ENCODE results near the gene TRA2B.

Gene TRA2B

DNA sequence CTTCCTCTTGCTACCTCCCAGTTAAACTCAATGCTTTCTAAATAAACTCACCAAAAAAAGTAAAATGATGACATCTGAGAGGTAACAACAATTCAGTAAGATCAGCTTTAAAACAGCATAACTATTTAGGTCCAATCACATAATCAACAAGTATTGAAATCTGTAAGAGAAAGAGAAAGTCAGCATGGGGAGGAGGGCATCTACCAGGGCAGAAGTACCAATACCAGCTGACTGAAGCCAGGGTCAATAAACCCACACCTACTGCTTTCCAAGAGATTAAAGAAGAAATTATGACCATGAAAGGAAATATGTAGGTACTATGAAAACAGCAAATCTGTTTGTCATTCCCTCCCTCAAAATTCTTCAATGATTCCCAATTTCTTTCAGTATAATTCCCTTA, 70.8 kb downstream of the TRA2B start:
- H2AFZ ChIP-seq (ENCODE audit: low read depth) = no peak overlapping the region
- no peaks in the 10 kb centered on the region for H3K4me1 ChIP-seq (ENCODE audit: low read depth, poor library complexity, severe bottlenecking)
- H3K27ac ChIP-seq = no peak overlapping the region
- TF ChIP-seq CTCF (conservative IDR thresholded peaks at IDR 0.05; ENCODE audit: low read depth, low read length) = no peak
- no peaks in the 10 kb centered on the region for H3K36me3 ChIP-seq (ENCODE audit: insufficient read depth)
- H3K27me3 ChIP-seq (ENCODE audit: insufficient read depth, low read depth) = no peaks in the 10 kb centered on the region
- H3K9ac ChIP-seq = no peak overlapping the region
- H3K79me2 ChIP-seq (ENCODE audit: insufficient read depth, low read depth) = no peaks in the 10 kb centered on the region
- H3K4me2 ChIP-seq = no peak overlapping the region
- no peak overlapping the region for H3K4me3 ChIP-seq (IDR thresholded peaks at IDR 0.05; ENCODE audit: insufficient read depth, low read depth, low read length)
- no peaks in the 10 kb centered on the region for H4K20me1 ChIP-seq (ENCODE audit: insufficient read depth)

GRCh38 chr3:185866555-185866954, 71.3 kb downstream of the TRA2B start:
- Histone ChIP-seq H3K27ac (no peak overlapping the region), H3K4me3 (IDR thresholded peaks at IDR 0.05; ENCODE audit: insufficient read depth, low read depth, low read length) (no peak overlapping the region), H3K27me3 (ENCODE audit: insufficient read depth, low read depth) (no peaks in the 10 kb centered on the region), H2AFZ (ENCODE audit: low read depth) (no peak overlapping the region), H3K4me2 (no peak overlapping the region), H3K4me1 (ENCODE audit: low read depth, poor library complexity, severe bottlenecking) (no peaks in the 10 kb centered on the region), H3K36me3 (ENCODE audit: insufficient read depth) (no peaks in the 10 kb centered on the region), H4K20me1 (ENCODE audit: insufficient read depth) (no peaks in the 10 kb centered on the region), H3K79me2 (ENCODE audit: insufficient read depth, low read depth) (no peaks in the 10 kb centered on the region), H3K9ac (no peak overlapping the region)
- no peak for TF ChIP-seq CTCF (conservative IDR thresholded peaks at IDR 0.05; ENCODE audit: low read depth, low read length)
